Neutrophil (primary cell): ENCODE data around the gene HAUS6.
A peak's percentile ranks its signal among the peaks of the same experiment; 100 is the strongest.

Experiments
- H3K27ac ChIP-seq: fragments of 200-600 bp; sonication (generic); 2 replicates; pipeline ENCODE4 v1.5.1; 2016; ENCODE audit warnings: mild to moderate bottlenecking, moderate library complexity
- H3K27me3 ChIP-seq: fragments of 200-600 bp; sonication (generic); 2 replicates; pipeline ENCODE4 v1.6.0; 2016; ENCODE audit warnings: mild to moderate bottlenecking
- H3K36me3 ChIP-seq: fragments of 200-600 bp; sonication (generic); 2 replicates; pipeline ENCODE4 v1.5.1; 2017
- H3K4me1 ChIP-seq, 2 experiments: fragments of 200-600 bp in 1 of 2; sonication (generic) in 1 of 2; 1 replicate in 1 of 2; 2 replicates in 1 of 2; pipeline versions ENCODE4 v1.5.1 to v1.6.1; 2013 to 2016; ENCODE audit warnings: low read depth in 1 of 2, low read length in 1 of 2, mild to moderate bottlenecking in 1 of 2, moderate library complexity in 1 of 2; ENCODE audit not compliant: control insufficient read depth in 1 of 2, insufficient read depth in 1 of 2
- H3K4me3 ChIP-seq, 2 experiments: fragments of 200-600 bp in 1 of 2; sonication (generic) in 1 of 2; 1 replicate in 1 of 2; 2 replicates in 1 of 2; pipeline ENCODE4 v1.5.1; 2013 to 2016; ENCODE audit warnings: low read depth in 1 of 2, low read length in 1 of 2, mild to moderate bottlenecking in 1 of 2, moderate library complexity in 1 of 2
- H3K9me3 ChIP-seq: fragments of 200-600 bp; sonication (generic); 2 replicates; pipeline ENCODE4 v1.5.1; 2016
- CTCF ChIP-seq: fragments of 200-600 bp; sonication (generic); IDR thresholded peaks from 2 replicates; pipeline ENCODE4 v1.5.1; 2016; ENCODE audit warnings: antibody characterized with exemption

The HAUS6 gene

GRCh38 chr9:19120877-19121276 lies 18.2 kb upstream of the HAUS6 start:
- Histone ChIP-seq H3K27me3 (no peaks in the 10 kb centered on the region), H3K4me3 (no peak overlapping the region), H3K4me1 (peaks cover 7 to 11% of the 10 kb centered on the region in 2 experiments), H3K27ac (no peak overlapping the region), H3K36me3 (no peaks in the 10 kb centered on the region), H3K9me3 (no peaks in the 10 kb centered on the region)
- TF ChIP-seq CTCF, result no peak

- H3K27ac ChIP-seq, result peak overlapping the region; percentile 45
- H3K4me3 ChIP-seq, result no peak overlapping the region
- no peak for TF ChIP-seq CTCF
- H3K4me1 ChIP-seq, result peaks cover 7 to 11% of the 10 kb centered on the region in 2 experiments
- no peaks in the 10 kb centered on the region for H3K36me3 ChIP-seq
- H3K27me3 ChIP-seq, result no peaks in the 10 kb centered on the region
- no peaks in the 10 kb centered on the region for H3K9me3 ChIP-seq
Measured at GRCh38 chr9:19119801-19120440, 17.2 kb upstream of the HAUS6 start.

GRCh38 chr9:19119246-19119645 lies 16.5 kb upstream of the HAUS6 start:
- no peak overlapping the region for H3K4me3 ChIP-seq
- H3K27me3 ChIP-seq, result no peaks in the 10 kb centered on the region
- H3K9me3 ChIP-seq, result no peaks in the 10 kb centered on the region
- H3K4me1 ChIP-seq, result peaks cover 7 to 11% of the 10 kb centered on the region in 2 experiments
- H3K36me3 ChIP-seq, result no peaks in the 10 kb centered on the region
- peak overlapping the region; percentile 45 for H3K27ac ChIP-seq
- TF ChIP-seq CTCF, result no peak

GRCh38 chr9:19117039-19117716 lies 14.5 kb upstream of the HAUS6 start:
- no peak overlapping the region for H3K4me3 ChIP-seq
- H3K27me3 ChIP-seq, result no peaks in the 10 kb centered on the region
- TF ChIP-seq CTCF, result no peak
- peaks cover 7 to 11% of the 10 kb centered on the region in 2 experiments for H3K4me1 ChIP-seq
- no peaks in the 10 kb centered on the region for H3K36me3 ChIP-seq
- H3K9me3 ChIP-seq, result no peaks in the 10 kb centered on the region
- no peak overlapping the region for H3K27ac ChIP-seq

GRCh38 chr9:19116107-19116790 lies 13.5 kb upstream of the HAUS6 start:
- TF ChIP-seq CTCF, result no peak
- Histone ChIP-seq H3K4me1 (peaks cover 7 to 11% of the 10 kb centered on the region in 2 experiments), H3K36me3 (no peaks in the 10 kb centered on the region), H3K4me3 (no peak overlapping the region), H3K27ac (no peak overlapping the region), H3K27me3 (no peaks in the 10 kb centered on the region), H3K9me3 (no peaks in the 10 kb centered on the region)
